Stomach (tissue), 9 donors: ENCODE data around the gene L3MBTL4. TPM values are rescaled to one million over a fixed set of nuclear protein-coding genes. Genes with fewer than 3 reads are reported as not detected.
A peak's percentile ranks its signal among the peaks of the same experiment; 100 is the strongest.

Experiments
- DNase-seq, 2 donors: peaks; one replicate each; pipeline versions ENCODE4 v3.0.0 to v3.0.0-alpha.2; 2013 to 2019
- H3K27ac ChIP-seq, 5 donors: fragments of 200-600 bp in 4 of 5; sonication (generic) in 4 of 5; one replicate each; pipeline ENCODE4 v1.5.1; 2013 to 2019; ENCODE audit warnings: mild to moderate bottlenecking in 1 of 5, moderate library complexity in 1 of 5
- H3K27me3 ChIP-seq, 3 donors: fragments of 200-600 bp; sonication (generic); one replicate each; pipeline ENCODE4 v1.5.1; 2017 to 2019; ENCODE audit warnings: mixed run types in 1 of 3
- H3K36me3 ChIP-seq, 4 donors: fragments of 200-600 bp; sonication (generic); 1 replicate in 3 of 4; 2 replicates in 1 of 4; pipeline ENCODE4 v1.5.1; 2016 to 2019
- H3K4me1 ChIP-seq, 4 donors: fragments of 200-600 bp; sonication (generic); one replicate each; pipeline ENCODE4 v1.5.1; 2016 to 2019
- H3K4me3 ChIP-seq, 4 donors: fragments of 200-600 bp; sonication (generic) in 3 of 4; one replicate each; pipeline ENCODE4 v1.5.1; 2016 to 2019; ENCODE audit warnings: mild to moderate bottlenecking in 1 of 4
- H3K9me3 ChIP-seq, 4 donors: fragments of 200-600 bp; sonication (generic); one replicate each; pipeline ENCODE4 v1.5.1; 2016 to 2019
- EP300 ChIP-seq: sonication (generic); formaldehyde crosslinking; IDR thresholded peaks from one replicate; pipeline ENCODE4 v1.6.1; 2017; ENCODE audit warnings: antibody characterized with exemption
- POLR2A ChIP-seq, 4 donors: fragments of 450-650 bp; IDR thresholded peaks; one replicate each; pipeline ENCODE4 v1.6.1; 2016; ENCODE audit warnings: antibody characterized with exemption in 4 of 4, control low read depth in 2 of 4, mild to moderate bottlenecking in 1 of 4, moderate library complexity in 1 of 4
- POLR2AphosphoS5 ChIP-seq, 3 donors: sonication (generic); formaldehyde crosslinking; IDR thresholded peaks; one replicate each; pipeline ENCODE4 v1.6.1; 2016; ENCODE audit warnings: antibody characterized with exemption in 3 of 3
- WGBS, 5 donors: extraction: QIAGEN DNeasy Blood & Tissue Kit in 3 of 5; methylation state at CpG; one replicate each; pipeline versions ENCODE4 v1.1.5 to v1.1.7; 2013 to 2018; 5-methylcytosine and 5-hydroxymethylcytosine counted together
- intact Hi-C: fragments of 100-400 bp; cut with DNase I; formaldehyde crosslinking; loops from one replicate; pipeline ENCODE4 v1.15.1; 2023; ENCODE audit warnings: low total_unique reads
- polyA plus RNA-seq, 3 donors: library from polyadenylated mRNA; stranded (reverse); fragments of 200-250 nt; gene quantifications; one replicate each; pipeline ENCODE4 v1.2.3, GENCODE V29; 2013
- total RNA-seq, 5 donors: library from RNA; depleted of rRNA; stranded (reverse); fragments of >200 nt; gene quantifications; one replicate each; pipeline versions ENCODE4 v1.1.0 to v1.2.3, GENCODE V29; 2014 to 2016
- TF ChIP-seq, protein P1 (sequence below), 7 experiments: fragments of 450-650 bp in 4 of 7; fragments of 200-600 bp in 3 of 7; sonication (generic) in 3 of 7; IDR thresholded peaks; one replicate each; pipeline ENCODE4 v1.5.1; 2016 to 2019; ENCODE audit warnings: antibody characterized with exemption in 7 of 7, control low read depth in 2 of 7, mild to moderate bottlenecking in 1 of 7
- donor health status: healthy with polysubstance abuse.
- donor health status: Bipolar disorder and iron deficiency.
- donor health status: healthy.

Gene L3MBTL4
- total and polyA plus RNA-seq, 8 donors = 1.9 to 23.3 (median 7.6) TPM

- Histone ChIP-seq H3K4me1 (no peaks in the 10 kb centered on the region), H3K27ac (no peak overlapping the region), H3K9me3 (no peaks in the 10 kb centered on the region), H3K27me3 (no peaks in the 10 kb centered on the region), H3K4me3 (no peak overlapping the region), H3K36me3 (no peaks in the 10 kb centered on the region)
- intact Hi-C loops = no loop called here
- TF ChIP-seq POLR2AphosphoS5 (IDR thresholded peaks at IDR 0.05) = no peak
- TF ChIP-seq, protein P1, sequence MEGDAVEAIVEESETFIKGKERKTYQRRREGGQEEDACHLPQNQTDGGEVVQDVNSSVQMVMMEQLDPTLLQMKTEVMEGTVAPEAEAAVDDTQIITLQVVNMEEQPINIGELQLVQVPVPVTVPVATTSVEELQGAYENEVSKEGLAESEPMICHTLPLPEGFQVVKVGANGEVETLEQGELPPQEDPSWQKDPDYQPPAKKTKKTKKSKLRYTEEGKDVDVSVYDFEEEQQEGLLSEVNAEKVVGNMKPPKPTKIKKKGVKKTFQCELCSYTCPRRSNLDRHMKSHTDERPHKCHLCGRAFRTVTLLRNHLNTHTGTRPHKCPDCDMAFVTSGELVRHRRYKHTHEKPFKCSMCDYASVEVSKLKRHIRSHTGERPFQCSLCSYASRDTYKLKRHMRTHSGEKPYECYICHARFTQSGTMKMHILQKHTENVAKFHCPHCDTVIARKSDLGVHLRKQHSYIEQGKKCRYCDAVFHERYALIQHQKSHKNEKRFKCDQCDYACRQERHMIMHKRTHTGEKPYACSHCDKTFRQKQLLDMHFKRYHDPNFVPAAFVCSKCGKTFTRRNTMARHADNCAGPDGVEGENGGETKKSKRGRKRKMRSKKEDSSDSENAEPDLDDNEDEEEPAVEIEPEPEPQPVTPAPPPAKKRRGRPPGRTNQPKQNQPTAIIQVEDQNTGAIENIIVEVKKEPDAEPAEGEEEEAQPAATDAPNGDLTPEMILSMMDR (IDR thresholded peaks at IDR 0.05) = no peak
- TF ChIP-seq POLR2A (IDR thresholded peaks at IDR 0.05) = no peak
- TF ChIP-seq EP300 = no peak
- DNase-seq = no peak
- WGBS, 5 donors = 71 to 96% (median 90%) methylated on average over 2 of the region's 2 CpGs
Observed at GRCh38 chr18:6215888-6216287, 198.8 kb downstream of the L3MBTL4 start.

DNA sequence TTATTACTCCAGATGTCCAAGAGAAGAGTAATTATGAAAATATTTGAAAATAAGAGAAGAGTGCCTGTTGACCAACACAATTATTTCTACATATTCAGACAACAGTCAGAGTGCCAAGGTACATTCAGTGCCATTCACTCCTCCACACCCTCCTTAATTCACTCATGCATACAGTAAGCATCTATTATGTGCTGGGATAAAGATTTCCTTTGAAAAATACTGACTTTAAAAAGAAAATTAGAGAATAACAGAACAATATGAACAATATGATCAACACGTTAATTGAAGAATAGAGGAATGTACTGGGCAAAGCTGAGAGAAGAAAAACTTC, 203.6 kb downstream of the L3MBTL4 start:
- DNase-seq = no peak
- intact Hi-C loops = no loop called here
- H3K9me3 ChIP-seq = no peaks in the 10 kb centered on the region
- H3K4me1 ChIP-seq = no peaks in the 10 kb centered on the region
- WGBS, 5 donors = 90 to 98% (median 96%) methylated on average over 1 of the region's 1 CpG
- H3K36me3 ChIP-seq = no peaks in the 10 kb centered on the region
- no peaks in the 10 kb centered on the region for H3K27me3 ChIP-seq
- TF ChIP-seq EP300 (no peak), POLR2AphosphoS5 (IDR thresholded peaks at IDR 0.05) (no peak), POLR2A (IDR thresholded peaks at IDR 0.05) (no peak)
- TF ChIP-seq, protein P1 (IDR thresholded peaks at IDR 0.05) = no peak
- H3K27ac ChIP-seq = no peak overlapping the region
- no peak overlapping the region for H3K4me3 ChIP-seq

DNA sequence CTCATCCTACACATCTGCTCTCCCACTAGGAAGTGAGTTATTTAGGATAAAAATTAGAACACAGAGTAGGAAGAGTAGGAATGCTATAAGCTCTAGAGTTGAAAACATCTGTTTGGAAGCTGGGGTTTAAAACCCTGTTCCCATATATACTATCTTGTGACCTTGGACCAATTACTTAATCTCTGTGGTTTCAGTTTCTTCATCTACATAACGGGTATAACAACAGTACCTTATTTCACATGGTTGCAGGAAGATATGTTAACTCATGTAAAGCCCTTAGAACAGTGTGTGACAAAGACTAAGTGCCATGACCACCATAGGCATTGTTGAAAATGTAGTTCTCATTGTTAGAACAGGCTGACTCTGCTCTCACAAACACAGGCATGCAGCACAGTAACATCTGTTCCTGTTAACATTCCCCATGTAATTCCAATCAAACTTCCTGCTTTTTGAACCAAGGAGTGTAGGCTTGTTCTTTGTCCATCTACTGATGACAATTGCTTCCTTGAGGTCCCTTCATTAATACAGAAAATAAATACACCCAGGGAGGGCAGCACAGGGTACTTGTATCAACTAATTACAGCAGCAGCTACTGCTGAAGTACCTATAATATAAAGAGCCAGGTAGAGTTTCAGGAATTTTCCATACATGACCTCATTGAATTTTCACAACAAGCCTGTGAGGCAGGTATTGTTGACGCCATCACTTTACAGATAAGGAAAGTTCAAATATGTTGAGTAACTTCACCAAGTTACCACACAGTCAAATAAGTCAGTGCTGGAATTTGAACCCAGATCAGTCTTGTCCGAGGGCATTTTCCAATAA, 204.2 kb downstream of the L3MBTL4 start:
- Histone ChIP-seq H3K36me3 (no peaks in the 10 kb centered on the region), H3K27me3 (no peaks in the 10 kb centered on the region), H3K9me3 (no peaks in the 10 kb centered on the region), H3K27ac (peak overlapping the region in 2 of 5 donors; percentile 11 to 21), H3K4me1 (no peaks in the 10 kb centered on the region), H3K4me3 (no peak overlapping the region)
- intact Hi-C loops = no loop called here
- 40 to 58% (median 53%) methylated on average over 3 of the region's 3 CpGs for WGBS, 5 donors
- DNase-seq = peak in 1 of 2 donors; percentile 13
- TF ChIP-seq, protein P1 (IDR thresholded peaks at IDR 0.05) = no peak
- TF ChIP-seq POLR2A (IDR thresholded peaks at IDR 0.05) (no peak), POLR2AphosphoS5 (IDR thresholded peaks at IDR 0.05) (no peak), EP300 (no peak)

DNA sequence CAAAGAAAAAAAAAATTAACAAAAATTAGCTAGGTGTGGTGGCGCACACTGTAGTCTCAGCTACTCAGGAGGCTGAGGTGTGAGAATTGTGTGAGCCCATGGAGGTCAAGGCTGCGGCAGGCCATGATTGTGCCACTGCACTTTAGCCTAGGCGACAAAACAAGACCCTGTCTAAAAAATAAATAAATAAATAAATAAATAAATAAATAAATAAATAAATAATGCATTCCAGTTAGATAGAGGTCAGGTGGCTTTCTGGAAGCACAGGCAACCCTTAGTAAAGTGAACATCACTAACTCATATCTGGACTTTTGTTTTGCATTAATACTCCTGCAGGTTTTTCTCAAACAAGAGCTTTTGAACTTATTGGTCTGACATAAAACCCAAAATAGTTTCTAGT, 206.8 kb downstream of the L3MBTL4 start:
- no peak overlapping the region for H3K4me3 ChIP-seq
- no peak for DNase-seq
- WGBS, 5 donors = 93 to 100% (median 99%) methylated on average over 3 of the region's 3 CpGs
- H3K27me3 ChIP-seq = no peaks in the 10 kb centered on the region
- no peak overlapping the region for H3K27ac ChIP-seq
- H3K9me3 ChIP-seq = no peaks in the 10 kb centered on the region
- H3K4me1 ChIP-seq = no peaks in the 10 kb centered on the region
- intact Hi-C loops = no loop called here
- no peaks in the 10 kb centered on the region for H3K36me3 ChIP-seq
- TF ChIP-seq POLR2A (IDR thresholded peaks at IDR 0.05) (no peak), POLR2AphosphoS5 (IDR thresholded peaks at IDR 0.05) (no peak), EP300 (no peak)
- TF ChIP-seq, protein P1 (IDR thresholded peaks at IDR 0.05) = no peak
